Measurements from ENCODE around the gene YPEL1. TPM values are rescaled to one million over a fixed set of nuclear protein-coding genes. Genes with fewer than 3 reads are reported as not detected.
"Not testable (repeated sequence)": the region's sequence is repeated elsewhere in the genome, so short reads cannot be mapped to it uniquely, and the experiment has no call there.

YPEL1 gene
- total RNA-seq, 4 donors from 2014 or later: 0.53 to 8.5 (median 3.0) TPM

- no peak for DNase-seq
- 67 to 84% methylated on average over 2 to 9 of the region's 12 CpGs for WGBS, 2 donors
- no peak overlapping the region for H3K27ac ChIP-seq
- no peaks in the 10 kb centered on the region for H3K9me3 ChIP-seq
- H3K4me3 ChIP-seq: no peak overlapping the region
- H3K36me3 ChIP-seq: no peaks in the 10 kb centered on the region
- no peak for TF ChIP-seq CTCF (IDR thresholded peaks at IDR 0.05)
- no peak for TF ChIP-seq POLR2A (IDR thresholded peaks at IDR 0.05)
- H3K4me1 ChIP-seq: no peaks in the 10 kb centered on the region
- intact Hi-C loops (cut with DNase I): no loop called here
- H3K27me3 ChIP-seq: no peaks in the 10 kb centered on the region
These were observed 7.3 kb downstream of the YPEL1 start for GRCh38 chr22:21728270-21728669.

GRCh38 chr22:21727768-21728167 lies 7.8 kb downstream of the YPEL1 start:
- Histone ChIP-seq H3K4me3 (no peak overlapping the region), H3K4me1 (no peaks in the 10 kb centered on the region), H3K27me3 (no peaks in the 10 kb centered on the region), H3K36me3 (no peaks in the 10 kb centered on the region), H3K27ac (no peak overlapping the region), H3K9me3 (no peaks in the 10 kb centered on the region)
- intact Hi-C loops (cut with DNase I): no loop called here
- no peak for DNase-seq
- no peak for TF ChIP-seq CTCF (IDR thresholded peaks at IDR 0.05)
- no peak for TF ChIP-seq POLR2A (IDR thresholded peaks at IDR 0.05)
- WGBS, 2 donors: 85 to 90% methylated on average over 8 to 9 of the region's 10 CpGs

GRCh38 chr22:21727159-21727558 lies 8.4 kb downstream of the YPEL1 start:
- no peak for TF ChIP-seq CTCF (IDR thresholded peaks at IDR 0.05)
- TF ChIP-seq POLR2A (IDR thresholded peaks at IDR 0.05): no peak
- H3K27ac ChIP-seq: no peak overlapping the region
- intact Hi-C loops (cut with DNase I): no loop called here
- no peaks in the 10 kb centered on the region for H3K4me1 ChIP-seq
- no peak overlapping the region for H3K4me3 ChIP-seq
- H3K36me3 ChIP-seq: no peaks in the 10 kb centered on the region
- no peaks in the 10 kb centered on the region for H3K9me3 ChIP-seq
- DNase-seq: no peak
- no peaks in the 10 kb centered on the region for H3K27me3 ChIP-seq
- 63 to 92% methylated on average over 4 of the region's 4 CpGs for WGBS, 2 donors

- intact Hi-C loops (cut with DNase I): no loop called here
- Histone ChIP-seq H3K4me3 (no peak overlapping the region), H3K4me1 (no peaks in the 10 kb centered on the region), H3K36me3 (no peaks in the 10 kb centered on the region), H3K9me3 (no peaks in the 10 kb centered on the region), H3K27me3 (no peaks in the 10 kb centered on the region), H3K27ac (no peak overlapping the region)
- TF ChIP-seq CTCF (IDR thresholded peaks at IDR 0.05) (peak in 1 of 6 experiments; percentile 33), POLR2A (IDR thresholded peaks at IDR 0.05) (no peak)
- no peak for DNase-seq
- 51 to 56% methylated on average over 2 to 3 of the region's 5 CpGs for WGBS, 2 donors
These were observed 8.9 kb downstream of the YPEL1 start for GRCh38 chr22:21726650-21727049.

GRCh38 chr22:21725956-21726649 lies 9.5 kb downstream of the YPEL1 start:
- intact Hi-C loops (cut with DNase I): no loop called here
- Histone ChIP-seq H3K36me3 (no peaks in the 10 kb centered on the region), H3K27me3 (no peaks in the 10 kb centered on the region), H3K4me3 (no peak overlapping the region), H3K9me3 (no peaks in the 10 kb centered on the region), H3K4me1 (no peaks in the 10 kb centered on the region), H3K27ac (no peak overlapping the region)
- no peak for DNase-seq
- WGBS, 2 donors: 68 to 92% methylated on average over 2 to 12 of the region's 19 CpGs
- TF ChIP-seq CTCF (IDR thresholded peaks at IDR 0.05) (no peak), POLR2A (IDR thresholded peaks at IDR 0.05) (no peak)

- intact Hi-C loops (cut with DNase I): not testable (repeated sequence)
- 91 to 100% methylated on average over 3 of the region's 3 CpGs for WGBS, 2 donors
These were observed 11.1 kb downstream of the YPEL1 start for GRCh38 chr22:21724496-21724895.

GRCh38 chr22:21721195-21721852 lies 14.3 kb downstream of the YPEL1 start:
- DNase-seq; H3K4me3 ChIP-seq; H3K9me3 ChIP-seq; H3K27ac ChIP-seq; H3K36me3 ChIP-seq; H3K4me1 ChIP-seq; intact Hi-C loops (cut with DNase I); H3K27me3 ChIP-seq: not testable (repeated sequence)
- 95% methylated on average over 14 of the region's 15 CpGs for WGBS, 2 donors

More at GRCh38 chr22:21724496-21724895, 11.1 kb downstream of the YPEL1 start:
- not testable (repeated sequence) for H3K4me3 ChIP-seq, H3K27me3 ChIP-seq, H3K27ac ChIP-seq, H3K9me3 ChIP-seq, H3K4me1 ChIP-seq, H3K36me3 ChIP-seq, DNase-seq

All from esophagus squamous epithelium (tissue), 5 donors.